WTC11 (cell line): ENCODE data around the gene LRRC51. TPM values are rescaled to one million over a fixed set of nuclear protein-coding genes. Genes with fewer than 3 reads are reported as not detected.

ENCODE experiments used
- ATAC-seq: fragments of 200-7000 bp; cut with Tn5 transposase; 2 replicates; pipeline ENCODE4 v1.10.0; 2021; ENCODE audit warnings: mild to moderate bottlenecking, moderate library complexity
- CTCF ChIA-PET: fragments of 300-600 bp; sonication (Branson Sonifier 250); formaldehyde crosslinking; loops from one replicate; lab custom pipeline; 2021; ENCODE audit warnings: antibody characterized with exemption; lab: Charles Lee
- POLR2A ChIA-PET: fragments of 350-600 bp; sonication (Branson Sonifier 250); formaldehyde crosslinking; loops from one replicate; lab custom pipeline; 2021; ENCODE audit warnings: antibody characterized with exemption; lab: Charles Lee
- DNase-seq: peaks from one replicate; pipeline ENCODE4 v3.0.0; 2021; ENCODE audit warnings: low spot score
- H3K27ac Mint-ChIP-seq: 2 replicates; pipeline ENCODE4 v1.8.0; 2021; ENCODE audit warnings: mixed read lengths
- H3K27me3 Mint-ChIP-seq: 2 replicates; pipeline ENCODE4 v1.8.0; 2021; ENCODE audit warnings: low read depth, mild to moderate bottlenecking, moderate library complexity, mixed read lengths
- H3K36me3 Mint-ChIP-seq: 2 replicates; pipeline ENCODE4 v1.8.0; 2021; ENCODE audit warnings: mixed read lengths
- H3K4me1 Mint-ChIP-seq: 2 replicates; pipeline ENCODE4 v1.8.0; 2022; ENCODE audit warnings: mixed read lengths
- H3K4me3 Mint-ChIP-seq: 2 replicates; pipeline ENCODE4 v1.8.0; 2021; ENCODE audit warnings: mild to moderate bottlenecking, moderate library complexity, mixed read lengths
- H3K9me3 Mint-ChIP-seq: 2 replicates; pipeline ENCODE4 v1.8.0; 2021; ENCODE audit warnings: mixed read lengths
- FOXK1 ChIP-seq: sonication (generic); formaldehyde crosslinking; IDR thresholded peaks from 2 replicates; pipeline ENCODE4 v1.8.0; 2022; ENCODE audit warnings: mild to moderate bottlenecking, moderate library complexity, missing genetic modification reagents
- GTF2I ChIP-seq: fragments of 250-450 bp; sonication (Bioruptor Pico); conservative IDR thresholded peaks from 2 replicates; pipeline ENCODE4 v1.4.0; 2021; ENCODE audit warnings: mild to moderate bottlenecking
- HMGA2 ChIP-seq: fragments of 250-450 bp; sonication (Bioruptor Pico); IDR thresholded peaks from 2 replicates; pipeline ENCODE4 v1.4.0; 2021; ENCODE audit warnings: mild to moderate bottlenecking, moderate library complexity
- IRF2 ChIP-seq: sonication (generic); formaldehyde crosslinking; IDR thresholded peaks from 2 replicates; pipeline ENCODE4 v1.8.0; 2022; ENCODE audit warnings: low read depth, missing genetic modification reagents, borderline replicate concordance
- NFATC4 ChIP-seq: fragments of 250-450 bp; sonication (Bioruptor Pico); IDR thresholded peaks from 2 replicates; pipeline ENCODE4 v1.9.0; 2021; ENCODE audit warnings: mild to moderate bottlenecking
- ZNF416 ChIP-seq: fragments of 250-450 bp; sonication (Bioruptor Pico); IDR thresholded peaks from 2 replicates; pipeline ENCODE4 v1.9.0; 2021; ENCODE audit warnings: mild to moderate bottlenecking, inconsistent platforms
- total RNA-seq: library from RNA; stranded (reverse); gene quantifications from 3 replicates; pipeline ENCODE4 v1.2.3, GENCODE V29; 2021
- TF ChIP-seq, protein P1 (sequence below): sonication (generic); formaldehyde crosslinking; IDR thresholded peaks from 2 replicates; pipeline ENCODE4 v1.8.1; 2022; ENCODE audit warnings: low read depth, mild to moderate bottlenecking, moderate library complexity, missing genetic modification reagents, borderline replicate concordance
- TF ChIP-seq, protein P2 (sequence below): sonication (generic); formaldehyde crosslinking; IDR thresholded peaks from 2 replicates; pipeline ENCODE4 v1.8.0; 2022; ENCODE audit warnings: mild to moderate bottlenecking, missing genetic modification reagents
- TF ChIP-seq, protein P3 (sequence below): fragments of 250-450 bp; sonication (Bioruptor Pico); IDR thresholded peaks from 2 replicates; pipeline ENCODE4 v1.8.0; 2021; ENCODE audit warnings: mild to moderate bottlenecking
- TF ChIP-seq, protein P4 (sequence below): sonication (generic); formaldehyde crosslinking; IDR thresholded peaks from 2 replicates; pipeline ENCODE4 v1.8.1; 2022; ENCODE audit warnings: low read depth, missing genetic modification reagents, borderline replicate concordance
- TF ChIP-seq, protein P5 (sequence below): sonication (generic); formaldehyde crosslinking; IDR thresholded peaks from 2 replicates; pipeline ENCODE4 v1.8.1; 2023; ENCODE audit warnings: mild to moderate bottlenecking, missing genetic modification reagents, borderline replicate concordance
- TF ChIP-seq, protein P6 (sequence below): fragments of 250-450 bp; sonication (Bioruptor Pico); IDR thresholded peaks from 2 replicates; pipeline ENCODE4 v1.9.0; 2021; ENCODE audit warnings: mild to moderate bottlenecking

Gene LRRC51
- total RNA-seq, 1 experiment from 2014 or later, result 5.3 TPM

DNA sequence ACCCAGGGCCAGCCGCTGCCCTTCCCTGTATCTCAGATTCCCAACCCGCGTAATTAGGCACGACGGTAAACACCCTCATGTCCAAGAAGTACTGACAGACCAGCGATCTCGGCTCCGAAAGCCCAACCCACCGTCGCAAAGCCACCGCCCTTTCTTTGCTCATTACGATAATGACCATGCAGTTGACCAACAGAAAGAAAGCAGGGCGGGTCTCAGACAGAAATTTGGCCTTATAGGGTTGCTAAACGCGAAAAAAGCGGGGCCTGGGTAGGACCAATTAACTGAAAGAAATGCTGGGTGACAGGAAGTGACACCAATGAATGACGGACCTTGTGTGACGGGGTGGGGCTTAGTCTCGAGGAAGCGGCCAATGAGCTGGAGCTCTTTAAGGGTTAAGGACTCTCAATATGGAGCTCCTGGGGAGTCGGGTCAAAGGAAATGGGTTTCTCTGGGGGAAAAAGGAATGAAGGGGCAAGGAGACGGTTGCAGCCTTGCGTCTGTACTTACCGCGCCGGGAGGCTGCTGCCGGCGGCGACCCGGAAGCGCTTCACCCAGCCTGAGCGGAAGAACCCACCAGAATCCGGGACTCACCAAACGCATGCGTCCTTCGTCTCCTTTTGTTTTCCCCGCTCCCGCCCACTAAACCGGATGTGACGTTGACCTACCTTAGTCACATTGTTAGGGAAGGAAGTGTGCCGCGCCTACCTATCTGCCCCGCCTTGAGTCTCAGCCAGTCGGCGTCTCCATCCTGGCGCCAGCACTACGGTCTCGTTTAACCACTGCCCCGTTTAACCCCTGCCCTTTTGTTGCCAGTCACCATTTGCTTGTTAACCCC lies 31.7 kb downstream of the LRRC51 start, which contains the start of gene ANAPC15 (continued):
- TF ChIP-seq FOXK1 (CRISPR knock-in tag), result peak; percentile 93
- TF ChIP-seq, protein P1, sequence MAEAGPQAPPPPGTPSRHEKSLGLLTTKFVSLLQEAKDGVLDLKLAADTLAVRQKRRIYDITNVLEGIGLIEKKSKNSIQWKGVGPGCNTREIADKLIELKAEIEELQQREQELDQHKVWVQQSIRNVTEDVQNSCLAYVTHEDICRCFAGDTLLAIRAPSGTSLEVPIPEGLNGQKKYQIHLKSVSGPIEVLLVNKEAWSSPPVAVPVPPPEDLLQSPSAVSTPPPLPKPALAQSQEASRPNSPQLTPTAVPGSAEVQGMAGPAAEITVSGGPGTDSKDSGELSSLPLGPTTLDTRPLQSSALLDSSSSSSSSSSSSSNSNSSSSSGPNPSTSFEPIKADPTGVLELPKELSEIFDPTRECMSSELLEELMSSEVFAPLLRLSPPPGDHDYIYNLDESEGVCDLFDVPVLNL (CRISPR knock-in tag), result no peak

DNA sequence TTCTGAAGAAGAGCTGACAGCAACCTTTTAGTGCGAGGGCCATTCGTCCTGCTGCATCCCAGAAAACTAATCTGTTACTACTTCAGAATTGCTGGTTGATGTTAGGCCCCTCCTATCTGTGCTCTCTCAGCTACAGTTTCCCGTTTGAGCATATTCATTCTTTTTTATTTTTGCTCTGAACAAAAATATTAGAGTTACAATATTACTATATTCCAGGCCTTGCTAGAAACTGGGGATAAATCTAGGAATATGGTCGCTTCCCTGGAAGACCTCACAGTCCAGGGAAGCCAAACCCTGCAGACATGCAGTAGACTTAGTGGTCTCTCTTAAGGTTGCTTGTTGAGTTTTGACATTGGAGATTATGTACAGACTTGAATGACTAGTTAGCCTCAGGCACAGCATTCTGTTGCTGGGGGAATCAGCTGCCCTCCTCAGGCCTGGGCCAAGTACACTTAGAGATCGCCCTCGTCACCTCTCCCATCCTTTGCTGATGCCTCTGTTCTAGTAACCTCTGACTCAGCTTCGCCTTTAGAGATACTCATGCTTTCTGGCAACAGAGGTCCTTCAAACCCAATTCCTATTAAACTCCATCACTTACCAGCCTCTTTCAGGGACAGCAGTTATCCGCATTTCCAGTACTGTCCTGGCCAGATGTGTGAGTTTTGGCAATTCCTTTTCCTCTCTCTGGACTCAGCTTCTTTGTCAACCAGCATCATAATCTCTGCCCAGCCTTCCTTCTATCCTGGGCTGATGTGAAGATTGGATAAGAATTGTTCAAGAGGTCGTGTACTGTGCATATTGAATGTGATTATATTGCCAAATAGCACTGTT lies 32.5 kb downstream of the LRRC51 start:
- Mint-ChIP-seq H3K27me3 (peaks cover 45% of the 10 kb centered on the region), H3K27ac (peak overlapping the region; percentile 99), H3K36me3 (peaks cover 2% of the 10 kb centered on the region; the same call in 1 of the 2 replicates), H3K9me3 (peaks cover 8% of the 10 kb centered on the region), H3K4me1 (peaks cover 16% of the 10 kb centered on the region), H3K4me3 (peak overlapping the region; percentile 93)
- ATAC-seq (no peak), DNase-seq (no peak)
- POLR2A ChIA-PET, result interaction anchor here (1.0 to 1.2 kb wide), 3 partner anchors 22 to 112 kb away, joined by 3 to 4 read pairs (median 4); partner anchors contain the start of gene INPPL1
- CTCF ChIA-PET, result interaction anchor here (1.2 to 1.6 kb wide), 4 partner anchors 22 to 125 kb away, joined by 4 to 9 read pairs (median 6); no protein-coding TSS in a partner anchor
- TF ChIP-seq HMGA2 (CRISPR knock-in tag) (no peak), IRF2 (CRISPR knock-in tag) (no peak), NFATC4 (no peak)
- TF ChIP-seq, protein P2, sequence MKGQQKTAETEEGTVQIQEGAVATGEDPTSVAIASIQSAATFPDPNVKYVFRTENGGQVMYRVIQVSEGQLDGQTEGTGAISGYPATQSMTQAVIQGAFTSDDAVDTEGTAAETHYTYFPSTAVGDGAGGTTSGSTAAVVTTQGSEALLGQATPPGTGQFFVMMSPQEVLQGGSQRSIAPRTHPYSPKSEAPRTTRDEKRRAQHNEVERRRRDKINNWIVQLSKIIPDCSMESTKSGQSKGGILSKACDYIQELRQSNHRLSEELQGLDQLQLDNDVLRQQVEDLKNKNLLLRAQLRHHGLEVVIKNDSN (CRISPR knock-in tag), result 0 out of 2 replicates have a peak, but pooled peaks have one; percentile 3

DNA sequence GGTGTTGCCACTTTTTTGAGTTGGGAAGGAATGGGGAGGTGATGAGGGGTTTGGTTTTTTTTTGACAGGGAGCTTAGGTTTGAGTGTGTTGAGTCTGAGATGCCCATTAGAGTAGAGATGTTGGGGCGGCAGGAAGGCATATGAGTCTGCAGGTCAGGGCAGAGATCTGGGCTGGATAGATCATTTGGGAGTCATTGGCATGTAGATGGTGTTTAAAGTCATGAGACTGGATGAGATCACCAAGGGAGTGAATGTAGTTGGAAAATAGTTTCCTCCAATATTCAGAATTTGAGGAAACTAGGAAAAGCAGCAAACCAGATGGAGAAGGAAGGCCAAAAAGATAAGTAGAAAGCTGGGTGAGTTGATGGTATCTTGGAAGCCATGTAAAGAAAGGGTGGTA lies 33.9 kb downstream of the LRRC51 start:
- CTCF ChIA-PET, result no interaction called here
- peaks cover 8% of the 10 kb centered on the region for H3K9me3 Mint-ChIP-seq
- peaks cover 16% of the 10 kb centered on the region for H3K4me1 Mint-ChIP-seq
- TF ChIP-seq GTF2I (CRISPR knock-in tag), result no peak
- TF ChIP-seq, protein P3, sequence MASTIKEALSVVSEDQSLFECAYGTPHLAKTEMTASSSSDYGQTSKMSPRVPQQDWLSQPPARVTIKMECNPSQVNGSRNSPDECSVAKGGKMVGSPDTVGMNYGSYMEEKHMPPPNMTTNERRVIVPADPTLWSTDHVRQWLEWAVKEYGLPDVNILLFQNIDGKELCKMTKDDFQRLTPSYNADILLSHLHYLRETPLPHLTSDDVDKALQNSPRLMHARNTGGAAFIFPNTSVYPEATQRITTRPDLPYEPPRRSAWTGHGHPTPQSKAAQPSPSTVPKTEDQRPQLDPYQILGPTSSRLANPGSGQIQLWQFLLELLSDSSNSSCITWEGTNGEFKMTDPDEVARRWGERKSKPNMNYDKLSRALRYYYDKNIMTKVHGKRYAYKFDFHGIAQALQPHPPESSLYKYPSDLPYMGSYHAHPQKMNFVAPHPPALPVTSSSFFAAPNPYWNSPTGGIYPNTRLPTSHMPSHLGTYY, result no peak
- TF ChIP-seq, protein P4, sequence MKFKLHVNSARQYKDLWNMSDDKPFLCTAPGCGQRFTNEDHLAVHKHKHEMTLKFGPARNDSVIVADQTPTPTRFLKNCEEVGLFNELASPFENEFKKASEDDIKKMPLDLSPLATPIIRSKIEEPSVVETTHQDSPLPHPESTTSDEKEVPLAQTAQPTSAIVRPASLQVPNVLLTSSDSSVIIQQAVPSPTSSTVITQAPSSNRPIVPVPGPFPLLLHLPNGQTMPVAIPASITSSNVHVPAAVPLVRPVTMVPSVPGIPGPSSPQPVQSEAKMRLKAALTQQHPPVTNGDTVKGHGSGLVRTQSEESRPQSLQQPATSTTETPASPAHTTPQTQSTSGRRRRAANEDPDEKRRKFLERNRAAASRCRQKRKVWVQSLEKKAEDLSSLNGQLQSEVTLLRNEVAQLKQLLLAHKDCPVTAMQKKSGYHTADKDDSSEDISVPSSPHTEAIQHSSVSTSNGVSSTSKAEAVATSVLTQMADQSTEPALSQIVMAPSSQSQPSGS (CRISPR knock-in tag), result no peak
- TF ChIP-seq, protein P5, sequence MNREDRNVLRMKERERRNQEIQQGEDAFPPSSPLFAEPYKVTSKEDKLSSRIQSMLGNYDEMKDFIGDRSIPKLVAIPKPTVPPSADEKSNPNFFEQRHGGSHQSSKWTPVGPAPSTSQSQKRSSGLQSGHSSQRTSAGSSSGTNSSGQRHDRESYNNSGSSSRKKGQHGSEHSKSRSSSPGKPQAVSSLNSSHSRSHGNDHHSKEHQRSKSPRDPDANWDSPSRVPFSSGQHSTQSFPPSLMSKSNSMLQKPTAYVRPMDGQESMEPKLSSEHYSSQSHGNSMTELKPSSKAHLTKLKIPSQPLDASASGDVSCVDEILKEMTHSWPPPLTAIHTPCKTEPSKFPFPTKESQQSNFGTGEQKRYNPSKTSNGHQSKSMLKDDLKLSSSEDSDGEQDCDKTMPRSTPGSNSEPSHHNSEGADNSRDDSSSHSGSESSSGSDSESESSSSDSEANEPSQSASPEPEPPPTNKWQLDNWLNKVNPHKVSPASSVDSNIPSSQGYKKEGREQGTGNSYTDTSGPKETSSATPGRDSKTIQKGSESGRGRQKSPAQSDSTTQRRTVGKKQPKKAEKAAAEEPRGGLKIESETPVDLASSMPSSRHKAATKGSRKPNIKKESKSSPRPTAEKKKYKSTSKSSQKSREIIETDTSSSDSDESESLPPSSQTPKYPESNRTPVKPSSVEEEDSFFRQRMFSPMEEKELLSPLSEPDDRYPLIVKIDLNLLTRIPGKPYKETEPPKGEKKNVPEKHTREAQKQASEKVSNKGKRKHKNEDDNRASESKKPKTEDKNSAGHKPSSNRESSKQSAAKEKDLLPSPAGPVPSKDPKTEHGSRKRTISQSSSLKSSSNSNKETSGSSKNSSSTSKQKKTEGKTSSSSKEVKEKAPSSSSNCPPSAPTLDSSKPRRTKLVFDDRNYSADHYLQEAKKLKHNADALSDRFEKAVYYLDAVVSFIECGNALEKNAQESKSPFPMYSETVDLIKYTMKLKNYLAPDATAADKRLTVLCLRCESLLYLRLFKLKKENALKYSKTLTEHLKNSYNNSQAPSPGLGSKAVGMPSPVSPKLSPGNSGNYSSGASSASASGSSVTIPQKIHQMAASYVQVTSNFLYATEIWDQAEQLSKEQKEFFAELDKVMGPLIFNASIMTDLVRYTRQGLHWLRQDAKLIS, result no peak
- TF ChIP-seq, protein P6, sequence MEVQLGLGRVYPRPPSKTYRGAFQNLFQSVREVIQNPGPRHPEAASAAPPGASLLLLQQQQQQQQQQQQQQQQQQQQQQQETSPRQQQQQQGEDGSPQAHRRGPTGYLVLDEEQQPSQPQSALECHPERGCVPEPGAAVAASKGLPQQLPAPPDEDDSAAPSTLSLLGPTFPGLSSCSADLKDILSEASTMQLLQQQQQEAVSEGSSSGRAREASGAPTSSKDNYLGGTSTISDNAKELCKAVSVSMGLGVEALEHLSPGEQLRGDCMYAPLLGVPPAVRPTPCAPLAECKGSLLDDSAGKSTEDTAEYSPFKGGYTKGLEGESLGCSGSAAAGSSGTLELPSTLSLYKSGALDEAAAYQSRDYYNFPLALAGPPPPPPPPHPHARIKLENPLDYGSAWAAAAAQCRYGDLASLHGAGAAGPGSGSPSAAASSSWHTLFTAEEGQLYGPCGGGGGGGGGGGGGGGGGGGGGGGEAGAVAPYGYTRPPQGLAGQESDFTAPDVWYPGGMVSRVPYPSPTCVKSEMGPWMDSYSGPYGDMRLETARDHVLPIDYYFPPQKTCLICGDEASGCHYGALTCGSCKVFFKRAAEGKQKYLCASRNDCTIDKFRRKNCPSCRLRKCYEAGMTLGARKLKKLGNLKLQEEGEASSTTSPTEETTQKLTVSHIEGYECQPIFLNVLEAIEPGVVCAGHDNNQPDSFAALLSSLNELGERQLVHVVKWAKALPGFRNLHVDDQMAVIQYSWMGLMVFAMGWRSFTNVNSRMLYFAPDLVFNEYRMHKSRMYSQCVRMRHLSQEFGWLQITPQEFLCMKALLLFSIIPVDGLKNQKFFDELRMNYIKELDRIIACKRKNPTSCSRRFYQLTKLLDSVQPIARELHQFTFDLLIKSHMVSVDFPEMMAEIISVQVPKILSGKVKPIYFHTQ (CRISPR knock-in tag), result no peak
- TF ChIP-seq ZNF416 (CRISPR knock-in tag), result no peak
- DNase-seq (no peak), ATAC-seq (no peak)
- H3K27ac Mint-ChIP-seq, result no peak overlapping the region
- H3K4me3 Mint-ChIP-seq, result no peak overlapping the region
- H3K27me3 Mint-ChIP-seq, result peaks cover 56% of the 10 kb centered on the region
- peaks cover 2% of the 10 kb centered on the region; the same call in 1 of the 2 replicates for H3K36me3 Mint-ChIP-seq
- POLR2A ChIA-PET, result no interaction called here
